IMR-90 (cell line): ENCODE results near the gene YES1. TPM values are rescaled to one million over a fixed set of nuclear protein-coding genes. Genes with fewer than 3 reads are reported as not detected.

ENCODE experiments used
- ATAC-seq: fragments of 200-7000 bp; cut with Tn5 transposase; 2 replicates; pipeline ENCODE4 v1.9.1; 2020; ENCODE audit warnings: low read depth, mild to moderate bottlenecking, moderate library complexity
- BruUV-seq: library from RNA; stranded (reverse); fragments of 400-500 nt; replicated peaks from 2 replicates; lab custom pipeline; 2021; lab: Mats Ljungman, UMichigan
- CTCF ChIA-PET: fragments of 300-600 bp; formaldehyde crosslinking; extraction: SDS; loops from one replicate; lab custom pipeline; 2021; ENCODE audit warnings: antibody characterized with exemption; lab: Yijun Ruan, JAX
- POLR2A ChIA-PET: fragments of 300-600 bp; sonication (Branson Sonifier 250); formaldehyde crosslinking; loops from one replicate; lab custom pipeline; 2022; ENCODE audit warnings: antibody characterized with exemption; ENCODE audit not compliant: unreplicated experiment; lab: Charles Lee
- DNase-seq: peaks from one replicate; pipeline ENCODE4 v3.0.0; 2013
- H2AFZ ChIP-seq: replicated peaks from 2 replicates; pipeline ENCODE3; 2013; ENCODE audit warnings: low read length, mild to moderate bottlenecking; ENCODE audit not compliant: poor library complexity
- H2AK5ac ChIP-seq: 2 replicates; pipeline ENCODE4 v1.6.1; 2013; ENCODE audit warnings: low read depth, low read length, inconsistent platforms
- H2AK9ac ChIP-seq: replicated peaks from 2 replicates; pipeline ENCODE3; 2013; ENCODE audit warnings: mild to moderate bottlenecking, low read depth, low read length, moderate library complexity; ENCODE audit not compliant: poor library complexity
- H2BK120ac ChIP-seq: 2 replicates; pipeline ENCODE4 v1.6.1; 2013; ENCODE audit warnings: low read depth, low read length, inconsistent platforms
- H2BK15ac ChIP-seq: 3 replicates; pipeline ENCODE4 v1.6.1; 2013; ENCODE audit warnings: low read depth, low read length, inconsistent platforms
- H2BK20ac ChIP-seq: 2 replicates; pipeline ENCODE4 v1.6.1; 2013; ENCODE audit warnings: low read depth, mild to moderate bottlenecking, inconsistent platforms, low read length, moderate library complexity
- H2BK5ac ChIP-seq: 2 replicates; pipeline ENCODE4 v1.6.1; 2013; ENCODE audit warnings: mild to moderate bottlenecking, low read depth, low read length, inconsistent platforms; ENCODE audit not compliant: poor library complexity, severe bottlenecking
- H3K14ac ChIP-seq: replicated peaks from 2 replicates; pipeline ENCODE4 v1.6.1; 2013; ENCODE audit warnings: low read depth, low read length, inconsistent platforms
- H3K18ac ChIP-seq: 2 replicates; pipeline ENCODE4 v1.6.1; 2013; ENCODE audit warnings: low read depth, low read length, control low read depth
- H3K23ac ChIP-seq: 2 replicates; pipeline ENCODE4 v1.6.1; 2013; ENCODE audit warnings: low read depth, low read length, inconsistent platforms
- H3K27ac ChIP-seq: 2 replicates; pipeline ENCODE4 v1.5.1; 2013; ENCODE audit warnings: mild to moderate bottlenecking, control low read depth, low read length; ENCODE audit not compliant: insufficient read depth
- H3K27me3 ChIP-seq: 2 replicates; pipeline ENCODE4 v1.6.1; 2013; ENCODE audit warnings: low read length; ENCODE audit not compliant: control insufficient read depth, insufficient read depth
- H3K36me3 ChIP-seq: 2 replicates; pipeline ENCODE4 v1.6.1; 2013; ENCODE audit warnings: low read length, mixed read lengths; ENCODE audit not compliant: control insufficient read depth, insufficient read depth
- H3K4ac ChIP-seq: 2 replicates; pipeline ENCODE4 v1.6.1; 2013; ENCODE audit warnings: low read depth, low read length, inconsistent platforms
- H3K4me1 ChIP-seq: 2 replicates; pipeline ENCODE4 v1.6.1; 2013; ENCODE audit warnings: low read length, mixed read lengths; ENCODE audit not compliant: control insufficient read depth, insufficient read depth
- H3K4me2 ChIP-seq: 2 replicates; pipeline ENCODE4 v1.6.1; 2013; ENCODE audit warnings: low read depth, mild to moderate bottlenecking, control low read depth, low read length, moderate library complexity
- H3K4me3 ChIP-seq: 2 replicates; pipeline ENCODE4 v1.5.1; 2013; ENCODE audit warnings: low read depth, mild to moderate bottlenecking, control low read depth, low read length, moderate library complexity; ENCODE audit not compliant: insufficient read depth
- H3K56ac ChIP-seq: 2 replicates; pipeline ENCODE4 v1.6.1; 2013; ENCODE audit warnings: low read length, inconsistent platforms; ENCODE audit not compliant: insufficient read depth; ENCODE audit errors: extremely low read depth
- H3K79me1 ChIP-seq, 2 experiments: 2 replicates each; pipeline ENCODE4 v1.6.1; 2013; ENCODE audit warnings: low read length in 2 of 2, inconsistent platforms in 1 of 2, low read depth in 1 of 2
- H3K9ac ChIP-seq: 2 replicates; pipeline ENCODE4 v1.6.1; 2013; ENCODE audit warnings: low read depth, low read length, control low read depth
- H3K9me1 ChIP-seq: 2 replicates; pipeline ENCODE4 v1.6.1; 2013; ENCODE audit warnings: low read length, inconsistent platforms; ENCODE audit not compliant: insufficient read depth
- H3K9me3 ChIP-seq: 2 replicates; pipeline ENCODE4 v1.6.1; 2013; ENCODE audit warnings: low read length; ENCODE audit not compliant: control insufficient read depth, insufficient read depth
- H4K20me1 ChIP-seq: 2 replicates; pipeline ENCODE4 v1.6.1; 2013; ENCODE audit warnings: low read length, inconsistent platforms; ENCODE audit not compliant: insufficient read depth
- H4K5ac ChIP-seq: 2 replicates; pipeline ENCODE4 v1.6.1; 2013; ENCODE audit warnings: mild to moderate bottlenecking, low read depth, low read length, control low read depth
- H4K8ac ChIP-seq, 2 experiments: 2 replicates each; pipeline ENCODE4 v1.6.1; 2013; ENCODE audit warnings: low read depth in 2 of 2, low read length in 2 of 2, control low read depth in 1 of 2, inconsistent platforms in 1 of 2
- H4K91ac ChIP-seq: 2 replicates; pipeline ENCODE4 v1.6.1; 2013; ENCODE audit warnings: low read depth, low read length, inconsistent platforms; ENCODE audit not compliant: insufficient read depth
- BHLHE40 ChIP-seq: fragments of 150-350 bp; IDR thresholded peaks from 2 replicates; pipeline ENCODE4 v1.6.1; 2016; ENCODE audit warnings: mild to moderate bottlenecking, low read depth, low read length
- CEBPB ChIP-seq: IDR thresholded peaks from 2 replicates; pipeline ENCODE4 v1.6.1; 2012; ENCODE audit warnings: low read depth, low read length, improper control_type of control experiment
- CHD1 ChIP-seq: IDR thresholded peaks from 2 replicates; pipeline ENCODE4 v1.6.1; 2012; ENCODE audit warnings: low read depth, low read length, improper control_type of control experiment
- FOS ChIP-seq: fragments of 150-350 bp; IDR thresholded peaks from 2 replicates; pipeline ENCODE4 v1.6.1; 2016; ENCODE audit warnings: low read depth, low read length
- MAFK ChIP-seq: IDR thresholded peaks from 2 replicates; pipeline ENCODE4 v1.6.1; 2012; ENCODE audit warnings: low read depth, low read length, improper control_type of control experiment
- MAZ ChIP-seq: IDR thresholded peaks from 2 replicates; pipeline ENCODE4 v1.6.1; 2012; ENCODE audit warnings: low read depth, mild to moderate bottlenecking, low read length, improper control_type of control experiment, moderate library complexity, borderline replicate concordance
- MXI1 ChIP-seq: IDR thresholded peaks from 2 replicates; pipeline ENCODE4 v1.6.1; 2012; ENCODE audit warnings: low read depth, mild to moderate bottlenecking, low read length, moderate library complexity, borderline replicate concordance
- NFE2L2 ChIP-seq: fragments of 150-350 bp; IDR thresholded peaks from 2 replicates; pipeline ENCODE4 v1.6.1; 2016; ENCODE audit warnings: low read depth, mild to moderate bottlenecking, low read length
- POLR2A ChIP-seq: IDR thresholded peaks from 2 replicates; pipeline ENCODE4 v1.6.1; 2012; ENCODE audit warnings: mild to moderate bottlenecking, low read depth, low read length
- RAD21 ChIP-seq: IDR thresholded peaks from 2 replicates; pipeline ENCODE4 v1.6.1; 2012; ENCODE audit warnings: low read length, improper control_type of control experiment
- RCOR1 ChIP-seq: IDR thresholded peaks from 2 replicates; pipeline ENCODE4 v1.6.1; 2012; ENCODE audit warnings: mild to moderate bottlenecking, low read length, improper control_type of control experiment; ENCODE audit not compliant: insufficient replicate concordance
- RFX5 ChIP-seq: IDR thresholded peaks from 2 replicates; pipeline ENCODE4 v1.8.0; 2012; ENCODE audit warnings: low read depth, mild to moderate bottlenecking, low read length, moderate library complexity
- SMC3 ChIP-seq: fragments of 150-350 bp; IDR thresholded peaks from 2 replicates; pipeline ENCODE4 v1.6.1; 2016; ENCODE audit warnings: low read depth, mild to moderate bottlenecking, antibody characterized with exemption, low read length, moderate library complexity
- WGBS, 2 experiments: methylation state at CpG; one replicate each; pipeline versions ENCODE4 v1.1.5 to v1.1.7; 2013; ENCODE audit warnings: missing lambda C conversion rate in 2 of 2; ENCODE audit not compliant: insufficient read length in 1 of 2; ENCODE audit errors: extremely low coverage in 2 of 2; 5-methylcytosine and 5-hydroxymethylcytosine counted together
- dilution Hi-C: fragments of 300-500 bp; cut with HindIII; formaldehyde crosslinking; loops from one replicate; pipeline ENCODE4 v1.14.3; 2018; ENCODE audit warnings: low sequenced_read_pairs; ENCODE audit not compliant: unreplicated experiment
- in situ Hi-C: fragments of 300-500 bp; cut with MboI; formaldehyde crosslinking; loops from 3 replicates; pipeline ENCODE4 v1.14.3; 2019; ENCODE audit warnings: low sequenced_read_pairs, inconsistent platforms, mixed read lengths
- intact Hi-C: fragments of 100-400 bp; cut with micrococcal nuclease; formaldehyde crosslinking; loops from 2 replicates; pipeline ENCODE4 v1.10.0; 2022
- polyA plus RNA-seq, 3 experiments: library from polyadenylated mRNA; depleted of rRNA; stranded (reverse); fragments of >200 nt; gene quantifications; 2 replicates each; pipeline ENCODE4 v1.2.3, GENCODE V29; 2012; ENCODE audit warnings: low replicate concordance in 1 of 3
- total RNA-seq: library from RNA; depleted of rRNA; stranded (reverse); fragments of >200 nt; gene quantifications from 2 replicates; pipeline ENCODE4 v1.2.3, GENCODE V29; 2012
- TF ChIP-seq, protein P1 (sequence below): fragments of 150-350 bp; IDR thresholded peaks from 2 replicates; pipeline ENCODE4 v1.6.1; 2017; ENCODE audit warnings: mild to moderate bottlenecking, antibody characterized with exemption, low read length, low read depth
- TF ChIP-seq, protein P2 (sequence below): conservative IDR thresholded peaks from 2 replicates; pipeline ENCODE4 v1.5.1; 2012; ENCODE audit warnings: mild to moderate bottlenecking, low read depth, low read length, improper control_type of control experiment
- TF ChIP-seq, protein P3 (sequence below): fragments of 150-350 bp; IDR thresholded peaks from 2 replicates; pipeline ENCODE4 v1.6.1; 2016; ENCODE audit warnings: low read depth, mild to moderate bottlenecking, low read length, moderate library complexity, borderline replicate concordance

YES1 gene
- total and polyA plus RNA-seq, 2 of the 4 experiments (the other 2 are of a cell fraction), result 16.7 to 62.0 TPM

DNA sequence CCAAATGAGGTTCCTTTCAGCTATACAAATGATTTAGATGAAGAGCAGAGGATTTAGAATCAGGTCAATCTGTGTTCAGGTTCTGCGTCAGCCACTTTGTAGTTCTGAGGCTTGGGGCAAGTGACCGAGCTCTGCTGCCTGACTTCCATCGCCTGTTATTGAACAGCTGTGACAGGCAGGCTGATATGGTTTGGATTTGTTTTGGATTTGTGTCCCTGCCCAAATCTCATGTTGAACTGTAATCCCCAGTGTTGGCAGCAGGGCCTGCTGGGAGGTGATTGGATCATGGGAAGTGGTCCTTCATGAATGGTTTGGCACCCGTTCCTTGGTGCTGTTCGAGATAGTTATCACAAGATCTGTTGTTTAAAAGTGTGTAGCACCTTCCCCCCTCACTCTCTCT, 136.0 kb downstream of the YES1 start:
- Histone ChIP-seq H4K5ac (no peak overlapping the region), H3K18ac (no peak overlapping the region), H3K79me1 (no peaks in the 10 kb centered on the region), H3K23ac (no peak overlapping the region), H3K4me3 (no peak overlapping the region), H3K9ac (no peak overlapping the region), H2BK120ac (no peak overlapping the region), H3K9me1 (no peaks in the 10 kb centered on the region), H3K4me1 (no peaks in the 10 kb centered on the region), H3K27ac (no peak overlapping the region), H3K56ac (no peak overlapping the region), H4K20me1 (no peaks in the 10 kb centered on the region), H2AK5ac (no peak overlapping the region), H3K36me3 (peaks cover 23% of the 10 kb centered on the region), H3K9me3 (no peaks in the 10 kb centered on the region), H4K91ac (no peak overlapping the region), H3K4me2 (no peak overlapping the region), H3K27me3 (no peaks in the 10 kb centered on the region), H2BK20ac (no peak overlapping the region), H2BK15ac (no peak overlapping the region), H3K4ac (no peak overlapping the region), H2BK5ac (no peak overlapping the region), H4K8ac (no peak overlapping the region), H2AFZ (no peak overlapping the region), H3K14ac (no peak overlapping the region), H2AK9ac (no peak overlapping the region)
- TF ChIP-seq RCOR1, result no peak
- TF ChIP-seq BHLHE40, result no peak
- TF ChIP-seq MAZ, result no peak
- TF ChIP-seq CEBPB, result no peak
- no peak for TF ChIP-seq MXI1
- TF ChIP-seq MAFK, result no peak
- TF ChIP-seq RAD21, result no peak
- TF ChIP-seq CHD1, result no peak
- TF ChIP-seq, protein P1, sequence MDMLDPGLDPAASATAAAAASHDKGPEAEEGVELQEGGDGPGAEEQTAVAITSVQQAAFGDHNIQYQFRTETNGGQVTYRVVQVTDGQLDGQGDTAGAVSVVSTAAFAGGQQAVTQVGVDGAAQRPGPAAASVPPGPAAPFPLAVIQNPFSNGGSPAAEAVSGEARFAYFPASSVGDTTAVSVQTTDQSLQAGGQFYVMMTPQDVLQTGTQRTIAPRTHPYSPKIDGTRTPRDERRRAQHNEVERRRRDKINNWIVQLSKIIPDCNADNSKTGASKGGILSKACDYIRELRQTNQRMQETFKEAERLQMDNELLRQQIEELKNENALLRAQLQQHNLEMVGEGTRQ, result no peak
- no peak for TF ChIP-seq FOS
- TF ChIP-seq, protein P2, sequence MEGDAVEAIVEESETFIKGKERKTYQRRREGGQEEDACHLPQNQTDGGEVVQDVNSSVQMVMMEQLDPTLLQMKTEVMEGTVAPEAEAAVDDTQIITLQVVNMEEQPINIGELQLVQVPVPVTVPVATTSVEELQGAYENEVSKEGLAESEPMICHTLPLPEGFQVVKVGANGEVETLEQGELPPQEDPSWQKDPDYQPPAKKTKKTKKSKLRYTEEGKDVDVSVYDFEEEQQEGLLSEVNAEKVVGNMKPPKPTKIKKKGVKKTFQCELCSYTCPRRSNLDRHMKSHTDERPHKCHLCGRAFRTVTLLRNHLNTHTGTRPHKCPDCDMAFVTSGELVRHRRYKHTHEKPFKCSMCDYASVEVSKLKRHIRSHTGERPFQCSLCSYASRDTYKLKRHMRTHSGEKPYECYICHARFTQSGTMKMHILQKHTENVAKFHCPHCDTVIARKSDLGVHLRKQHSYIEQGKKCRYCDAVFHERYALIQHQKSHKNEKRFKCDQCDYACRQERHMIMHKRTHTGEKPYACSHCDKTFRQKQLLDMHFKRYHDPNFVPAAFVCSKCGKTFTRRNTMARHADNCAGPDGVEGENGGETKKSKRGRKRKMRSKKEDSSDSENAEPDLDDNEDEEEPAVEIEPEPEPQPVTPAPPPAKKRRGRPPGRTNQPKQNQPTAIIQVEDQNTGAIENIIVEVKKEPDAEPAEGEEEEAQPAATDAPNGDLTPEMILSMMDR, result no peak
- TF ChIP-seq RFX5, result no peak
- TF ChIP-seq NFE2L2, result no peak
- TF ChIP-seq POLR2A, result no peak
- TF ChIP-seq SMC3, result no peak
- TF ChIP-seq, protein P3, sequence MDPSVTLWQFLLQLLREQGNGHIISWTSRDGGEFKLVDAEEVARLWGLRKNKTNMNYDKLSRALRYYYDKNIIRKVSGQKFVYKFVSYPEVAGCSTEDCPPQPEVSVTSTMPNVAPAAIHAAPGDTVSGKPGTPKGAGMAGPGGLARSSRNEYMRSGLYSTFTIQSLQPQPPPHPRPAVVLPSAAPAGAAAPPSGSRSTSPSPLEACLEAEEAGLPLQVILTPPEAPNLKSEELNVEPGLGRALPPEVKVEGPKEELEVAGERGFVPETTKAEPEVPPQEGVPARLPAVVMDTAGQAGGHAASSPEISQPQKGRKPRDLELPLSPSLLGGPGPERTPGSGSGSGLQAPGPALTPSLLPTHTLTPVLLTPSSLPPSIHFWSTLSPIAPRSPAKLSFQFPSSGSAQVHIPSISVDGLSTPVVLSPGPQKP, result no peak
- no CpG with 5 or more reads among the region's 5 CpGs for WGBS, 2 experiments
- POLR2A ChIA-PET, result no interaction called here
- in situ Hi-C loops (no loop called here), dilution Hi-C loops (no loop called here), intact Hi-C loops (no loop called here)
- ATAC-seq, result no peak
- BruUV-seq, result no TSS peak
- no peak for DNase-seq
- CTCF ChIA-PET, result no interaction called here
